Measurements from ENCODE around the gene TREML4.
"Not testable (repeated sequence)": the region's sequence is repeated elsewhere in the genome, so short reads cannot be mapped to it uniquely, and the experiment has no call there.

The TREML4 gene

GRCh38 chr6:41208439-41209106 lies 19.6 kb upstream of the TREML4 start:
- DNase-seq: no peak

DNA sequence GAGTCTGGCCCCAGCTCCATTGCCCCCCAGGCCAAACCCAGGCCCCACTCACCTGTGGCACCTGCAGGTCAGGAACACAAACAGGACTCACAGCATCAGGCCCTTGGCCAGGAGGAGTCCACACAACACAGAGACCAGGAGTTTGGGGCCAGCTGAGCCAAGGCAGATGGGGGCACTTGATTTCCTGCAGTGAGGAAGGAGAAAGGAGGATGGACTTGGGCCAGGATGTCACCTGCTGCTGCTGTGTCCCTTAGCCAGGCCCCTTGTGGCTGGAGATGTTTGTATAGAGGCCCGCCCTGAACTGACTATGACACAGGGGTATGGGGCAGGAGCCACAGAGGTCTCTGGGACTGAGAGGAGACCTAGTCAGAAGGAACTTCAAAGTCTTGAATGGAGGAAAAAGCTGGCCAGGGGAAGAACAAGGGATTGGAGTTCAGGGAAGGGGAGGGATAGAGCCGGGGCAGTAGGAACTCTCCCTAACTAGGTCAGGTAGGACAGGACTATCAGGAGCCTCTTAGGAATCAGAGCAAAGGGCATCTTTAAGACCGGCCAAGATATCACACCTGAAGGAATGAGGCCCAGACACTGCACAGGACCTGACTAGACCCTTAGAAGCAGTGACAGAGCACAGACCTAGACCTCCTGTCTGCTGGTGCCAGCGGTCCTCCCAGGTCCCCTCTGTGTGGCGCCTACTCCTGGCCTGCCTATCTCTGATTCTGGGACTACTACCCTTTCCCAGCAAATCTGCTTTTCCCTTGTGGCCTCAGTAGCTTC lies 18.4 kb upstream of the TREML4 start:
- no peak for DNase-seq

GRCh38 chr6:41214559-41215238 lies 13.4 kb upstream of the TREML4 start:
- no peak for DNase-seq

GRCh38 chr6:41215777-41216176 lies 12.4 kb upstream of the TREML4 start:
- DNase-seq: no peak

DNA sequence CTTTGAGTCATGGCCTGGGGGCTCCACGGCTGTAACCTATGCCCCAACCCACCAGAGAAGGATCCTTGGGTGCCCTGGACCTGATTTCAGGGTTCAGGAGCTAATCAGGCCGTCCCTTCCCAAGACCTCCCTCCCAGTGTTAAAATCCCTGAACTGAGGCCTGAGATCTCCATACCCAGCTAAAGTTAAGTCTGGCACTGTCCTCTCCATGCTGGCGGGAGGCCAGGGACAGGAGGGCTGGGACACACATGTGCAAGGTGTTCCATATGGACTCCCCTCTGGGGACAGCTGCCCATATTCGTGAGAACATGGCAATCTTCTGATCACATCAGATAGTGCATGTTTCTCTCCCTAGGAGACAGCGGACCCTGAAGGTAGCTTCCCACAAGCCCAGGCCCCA lies 11.5 kb upstream of the TREML4 start:
- DNase-seq: no peak

DNA sequence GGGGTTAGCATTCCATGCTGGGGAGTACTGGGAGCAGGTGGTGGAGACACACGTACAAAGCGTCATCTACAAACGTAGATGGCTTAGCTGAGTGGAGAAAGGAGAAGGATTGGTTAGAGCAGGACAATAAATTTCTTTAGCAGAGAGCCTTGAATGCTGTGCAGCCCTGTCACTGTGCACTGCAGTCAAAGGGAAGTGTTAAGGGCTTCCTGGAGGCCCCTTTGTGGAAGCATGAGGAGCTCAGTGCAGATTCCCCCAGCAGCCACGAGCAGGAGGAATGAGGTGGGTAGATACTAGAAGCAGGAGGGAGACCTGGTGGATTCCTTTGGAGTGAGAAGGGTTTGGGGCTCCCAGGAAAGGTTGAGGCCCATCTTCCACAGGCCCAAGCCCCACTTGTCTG lies 6.1 kb upstream of the TREML4 start:
- DNase-seq: no peak

- DNase-seq: no peak
Observed at GRCh38 chr6:41222513-41222912, 5.6 kb upstream of the TREML4 start.

DNA sequence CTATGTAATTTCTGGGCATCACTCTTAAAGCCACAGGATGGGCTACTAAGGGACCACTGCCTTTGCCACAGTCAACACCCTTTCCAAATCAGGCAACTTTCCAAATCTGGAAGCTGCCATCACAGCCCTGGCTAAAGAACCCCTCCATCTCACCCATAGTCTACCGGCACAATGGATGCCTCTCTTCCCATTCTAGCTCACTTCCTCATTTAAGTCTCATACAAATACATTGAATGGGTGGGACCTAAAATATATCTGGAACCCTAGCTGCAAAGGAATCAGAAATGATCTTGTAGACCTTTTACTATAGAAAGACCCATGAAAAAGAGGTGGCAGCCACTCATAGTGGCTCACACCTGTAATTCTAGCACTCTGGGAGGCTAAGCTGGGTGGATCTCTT lies 3.3 kb upstream of the TREML4 start:
- no peak for DNase-seq

- DNase-seq: no peak
Observed at GRCh38 chr6:41226752-41227151, 1.4 kb upstream of the TREML4 start.

GRCh38 chr6:41228616-41229015 lies 467 bp downstream of the TREML4 start:
- DNase-seq: no peak

- DNase-seq: no peak
Observed at GRCh38 chr6:41229721-41230120, 1.6 kb downstream of the TREML4 start.

DNA sequence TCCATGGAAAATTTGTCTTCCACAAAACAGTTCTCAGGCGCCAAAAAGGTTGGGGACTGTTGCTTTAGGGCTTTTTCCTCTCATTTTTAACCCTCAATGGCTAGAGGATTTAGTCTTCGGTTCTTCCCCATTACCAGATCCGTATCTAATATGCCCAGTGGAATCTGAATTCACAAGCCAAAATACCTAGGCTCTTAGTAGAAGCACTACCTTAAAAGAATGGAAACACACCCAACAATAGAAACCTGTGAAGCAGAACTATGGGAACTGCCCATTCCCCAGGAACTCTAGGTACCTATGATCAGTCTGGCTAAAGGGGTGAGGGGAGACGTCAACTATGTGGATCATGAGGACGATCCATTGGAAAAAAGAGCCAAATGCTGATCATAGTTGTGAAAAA lies 3.1 kb downstream of the TREML4 start:
- no peak for DNase-seq

GRCh38 chr6:41232667-41233066 lies 4.5 kb downstream of the TREML4 start:
- DNase-seq: no peak

GRCh38 chr6:41236276-41236675 lies 8.1 kb downstream of the TREML4 start:
- no peak for DNase-seq

GRCh38 chr6:41237128-41237527 lies 9.0 kb downstream of the TREML4 start:
- no peak for DNase-seq

DNA sequence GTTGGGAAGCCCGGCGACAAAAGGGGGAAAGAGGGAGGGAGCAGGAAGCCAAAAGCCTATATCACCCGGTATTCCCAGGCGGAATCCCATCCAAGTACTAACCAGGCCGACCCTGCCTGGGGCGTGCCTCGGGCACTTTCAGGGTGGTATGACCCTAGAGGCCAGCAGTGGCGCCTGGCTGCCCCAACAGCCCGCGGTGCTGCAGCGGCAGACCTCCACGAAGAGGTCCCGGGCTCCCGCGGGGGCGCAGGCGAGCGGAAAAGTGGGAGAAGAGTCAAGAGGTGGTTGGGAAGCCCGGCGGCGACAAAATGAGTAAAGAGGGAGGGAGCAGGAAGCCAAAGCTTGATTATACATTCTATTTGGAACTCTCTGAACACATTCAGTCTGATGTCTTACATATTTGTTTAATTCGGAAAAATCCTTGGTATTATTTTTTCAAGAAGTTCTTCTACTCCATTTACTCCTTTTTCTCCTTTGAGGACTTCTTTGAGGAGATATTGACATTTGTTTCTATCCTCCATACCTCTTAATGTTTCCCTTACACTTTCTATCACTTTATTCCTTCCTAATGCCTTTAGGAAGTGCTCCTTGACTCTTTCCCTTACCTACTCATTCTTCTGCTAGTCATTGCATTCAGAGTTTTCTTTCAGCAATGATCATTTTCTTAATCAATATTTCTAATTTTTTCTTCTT lies 11.5 kb downstream of the TREML4 start:
- DNase-seq: no peak

- DNase-seq: not testable (repeated sequence)
Observed at GRCh38 chr6:41246529-41246928, 18.4 kb downstream of the TREML4 start.

DNA sequence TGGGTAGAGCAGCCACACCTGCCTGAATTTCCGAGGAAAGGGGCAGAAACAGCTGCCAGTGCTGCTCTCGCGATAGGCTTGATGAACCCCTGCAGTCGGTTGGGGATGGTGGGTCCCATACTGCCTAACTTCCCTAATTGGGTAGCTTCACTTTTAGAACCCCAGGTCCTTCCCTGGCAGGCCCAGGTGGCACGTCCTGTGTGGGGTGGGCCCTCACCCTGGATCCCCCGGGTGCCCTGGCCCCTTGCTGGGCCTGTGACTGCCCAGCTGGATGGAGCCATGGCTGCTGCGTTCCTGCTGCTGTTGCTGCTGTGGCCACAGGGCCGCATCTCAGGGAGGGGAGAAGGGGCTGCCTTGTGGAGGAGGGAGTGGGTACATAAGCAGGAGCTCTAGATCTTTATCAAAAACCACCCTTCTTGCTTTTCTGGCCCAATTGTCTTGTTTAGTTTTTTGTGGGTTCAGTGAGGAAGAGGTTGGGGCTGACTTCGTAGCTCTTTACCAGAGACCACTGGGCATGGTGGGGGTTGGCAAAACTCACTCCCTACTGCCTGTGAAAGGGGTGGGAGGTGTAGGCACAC lies 19.2 kb downstream of the TREML4 start:
- DNase-seq: no peak

DNA sequence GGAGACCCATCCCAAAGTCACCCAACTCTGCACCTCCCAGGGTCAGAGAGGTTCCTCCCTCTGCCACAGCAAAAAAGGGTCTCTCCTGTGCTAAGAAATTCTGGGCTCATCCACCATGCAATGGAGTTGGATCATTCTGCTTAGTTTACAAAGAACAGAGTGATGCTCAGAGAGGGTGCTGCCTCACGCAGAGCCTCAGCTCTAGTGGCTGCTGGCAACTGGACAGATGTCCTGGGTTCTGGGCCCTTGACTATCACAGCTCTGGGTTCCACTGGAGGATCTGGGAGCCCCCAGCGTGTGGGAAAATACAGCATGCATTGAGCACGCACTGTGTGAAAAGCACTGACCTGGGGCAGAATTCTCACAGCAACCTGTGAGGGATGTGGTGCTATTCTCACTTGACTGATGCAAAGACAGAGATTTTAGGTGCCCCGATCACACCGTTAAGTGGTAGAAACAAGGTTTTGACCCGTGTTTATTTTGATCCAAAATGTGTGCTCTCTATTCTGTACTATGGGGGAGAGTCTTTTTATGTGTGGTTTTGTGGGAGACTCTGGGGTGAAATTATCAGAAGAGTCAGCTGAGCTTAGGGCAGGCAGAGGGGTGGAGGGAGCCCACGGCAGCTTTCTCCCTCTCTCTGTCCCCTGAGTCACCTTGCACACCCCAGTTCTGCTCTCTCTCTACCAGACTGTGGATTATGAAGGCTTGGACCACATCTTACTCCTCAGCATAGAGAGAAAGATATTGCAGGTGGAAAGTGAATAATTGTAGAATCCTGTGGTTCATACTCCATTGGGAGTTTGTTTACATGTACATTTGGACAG lies 19.9 kb downstream of the TREML4 start:
- no peak for DNase-seq

- no peak for DNase-seq
Observed at GRCh38 chr6:41252401-41253169, 24.4 kb downstream of the TREML4 start.

- DNase-seq: no peak
Observed at GRCh38 chr6:41255110-41255509, 27.0 kb downstream of the TREML4 start.
